Amygdala (tissue), 56 donors: Measurements from ENCODE around the gene CST4.
A peak's percentile ranks its signal among the peaks of the same experiment; 100 is the strongest.
"Not testable (repeated sequence)": the region's sequence is repeated elsewhere in the genome, so short reads cannot be mapped to it uniquely, and the experiment has no call there.

Source experiments
- DNase-seq, 56 donors: peaks; one replicate each; lab custom pipeline; 2025; lab: John Stamatoyannopoulos, UW

The CST4 gene

DNA sequence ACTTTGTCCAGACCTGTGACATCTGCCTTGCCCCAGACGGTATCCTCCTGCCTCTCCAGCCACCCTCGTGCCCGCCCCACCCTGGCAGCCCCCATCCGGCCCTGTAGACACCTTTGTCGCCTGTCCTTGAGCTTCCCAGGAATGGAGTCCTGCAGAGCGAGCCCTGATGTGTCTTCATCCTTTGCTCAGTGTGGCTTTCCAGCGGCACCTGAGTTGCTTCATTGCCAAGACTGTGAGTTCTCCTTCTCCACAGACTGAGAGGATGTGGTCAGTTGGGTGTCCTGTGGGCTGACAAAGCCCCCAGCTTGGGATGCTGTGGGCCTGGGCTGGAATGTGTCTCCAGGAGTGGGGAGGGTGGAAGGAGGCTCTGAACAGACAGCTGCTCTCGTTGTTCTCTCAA, 1.7 kb upstream of the CST4 start:
- no peak for DNase-seq

DNA sequence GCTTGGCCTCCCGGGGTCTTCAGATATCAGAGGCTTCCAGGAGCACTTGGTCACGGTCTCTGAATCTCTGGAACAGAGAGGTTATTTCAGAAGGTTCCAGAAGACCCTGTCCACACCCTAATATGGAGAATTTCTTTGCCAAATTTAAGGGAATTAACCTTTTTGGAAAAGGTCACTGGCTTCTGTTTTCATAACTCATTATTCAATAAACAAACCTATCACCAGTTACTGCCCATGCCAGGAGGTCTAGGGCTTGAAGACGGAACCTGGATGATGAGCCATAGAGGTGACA, 507 bp upstream of the CST4 start:
- no peak for DNase-seq

DNA sequence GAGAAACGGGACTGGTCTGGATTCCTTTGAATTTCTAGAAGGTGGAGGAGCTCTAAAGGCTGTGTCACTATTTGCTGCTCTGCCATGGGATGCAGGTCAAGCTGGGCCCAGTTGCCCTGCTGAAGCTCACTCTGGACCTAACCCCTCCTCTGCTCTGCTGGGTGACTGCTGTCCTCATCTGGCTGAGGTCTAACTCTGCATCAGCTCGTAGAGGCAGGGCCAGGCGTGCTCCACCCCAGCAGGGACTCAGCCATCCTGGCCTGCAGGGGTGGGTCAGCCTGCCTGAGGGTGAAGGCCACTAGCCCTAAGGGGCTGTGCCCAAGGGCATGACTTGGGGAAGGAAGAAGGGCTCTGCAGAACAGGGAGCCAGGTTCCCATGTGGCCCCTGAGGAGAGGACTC, 852 bp downstream of the CST4 start:
- no peak for DNase-seq

DNA sequence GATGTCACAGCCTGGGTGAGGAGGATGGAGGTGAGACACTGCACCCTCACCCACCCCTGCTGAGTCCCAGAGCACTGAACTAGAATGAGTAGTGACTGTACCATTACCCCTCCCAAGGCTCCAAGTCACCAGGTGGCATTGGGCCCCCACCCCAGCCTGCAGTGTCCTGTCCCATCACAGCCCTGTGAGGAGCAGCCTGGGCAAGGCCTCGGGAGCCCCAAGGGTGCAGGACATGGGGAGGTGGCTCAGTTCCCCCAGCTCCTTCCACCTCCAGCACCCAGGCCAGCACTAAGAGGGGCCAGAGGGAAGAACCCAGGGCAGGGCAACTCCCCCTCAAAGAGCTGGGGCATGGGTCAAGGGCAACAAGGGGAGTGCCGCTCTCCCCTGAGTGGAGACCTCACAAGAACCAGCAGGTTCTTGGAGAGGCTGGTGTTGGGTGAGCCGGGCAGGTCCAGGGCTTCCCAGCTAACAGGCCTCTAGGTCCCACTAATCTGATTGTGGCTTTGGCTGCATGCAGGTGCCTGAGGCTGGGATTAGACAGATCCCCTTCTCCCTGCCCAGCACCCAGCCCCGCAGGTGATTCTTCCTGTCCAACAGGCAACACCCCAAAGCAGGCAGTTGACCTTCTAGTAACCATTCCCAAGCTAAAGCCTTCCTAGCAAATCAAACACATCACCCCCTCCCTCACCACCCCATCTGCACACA, 2.6 kb downstream of the CST4 start:
- no peak for DNase-seq

DNA sequence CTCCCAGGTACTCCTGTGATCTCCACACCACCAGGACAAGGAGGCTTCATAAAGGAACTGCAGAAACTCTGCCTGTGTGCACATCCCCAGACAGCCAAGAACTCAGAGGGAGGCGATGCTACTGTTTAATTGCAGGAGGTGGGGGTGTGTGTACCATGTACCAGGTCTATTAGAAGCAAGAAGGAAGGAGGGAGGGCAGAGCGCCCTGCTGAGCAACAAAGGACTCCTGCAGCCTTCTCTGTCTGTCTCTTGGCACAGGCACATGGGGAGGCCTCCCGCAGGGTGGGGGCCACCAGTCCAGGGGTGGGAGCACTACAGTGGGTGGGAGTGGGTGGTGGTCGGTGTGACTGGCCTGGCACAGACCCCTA, 3.3 kb downstream of the CST4 start:
- not testable (repeated sequence) for DNase-seq

DNA sequence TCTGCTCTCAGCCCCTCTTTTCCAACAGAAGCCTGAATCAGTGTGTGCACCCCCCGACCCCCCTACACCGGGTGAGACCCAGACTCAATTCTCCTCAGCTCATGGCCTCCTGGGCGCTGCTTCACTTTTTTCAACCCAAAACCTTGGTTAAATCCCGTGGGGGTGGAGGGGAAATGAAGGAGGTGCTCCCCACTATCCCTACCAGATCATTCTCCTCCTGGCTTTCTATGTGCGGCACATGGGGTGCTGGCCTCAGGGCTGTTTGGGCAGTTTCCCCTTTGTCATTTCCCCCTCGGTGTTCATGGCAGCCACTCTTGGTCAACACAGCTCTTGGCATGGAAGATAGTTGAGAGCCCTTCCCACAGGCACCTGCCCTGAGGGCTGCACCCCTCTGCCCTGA, 4.6 kb downstream of the CST4 start:
- no peak for DNase-seq

DNA sequence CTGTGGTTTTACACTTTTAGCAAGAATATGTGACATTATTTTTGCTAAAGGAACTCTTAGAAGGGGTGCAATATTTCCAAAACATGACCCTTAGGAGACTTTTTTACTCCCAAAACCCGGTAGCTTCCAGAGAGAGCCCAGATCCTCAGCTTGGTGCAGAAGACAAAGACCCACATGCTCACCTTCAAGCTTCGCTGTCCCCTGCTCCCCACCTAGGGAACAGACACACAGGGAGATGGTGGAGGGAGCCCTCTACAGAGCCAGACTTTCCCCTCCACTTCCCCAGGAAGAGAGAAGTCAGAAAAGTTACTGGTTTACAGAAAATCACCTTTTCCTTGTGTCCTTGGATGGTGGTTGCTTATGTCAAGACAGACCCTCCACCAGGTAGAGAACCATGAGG, 5.0 kb downstream of the CST4 start:
- no peak for DNase-seq

DNA sequence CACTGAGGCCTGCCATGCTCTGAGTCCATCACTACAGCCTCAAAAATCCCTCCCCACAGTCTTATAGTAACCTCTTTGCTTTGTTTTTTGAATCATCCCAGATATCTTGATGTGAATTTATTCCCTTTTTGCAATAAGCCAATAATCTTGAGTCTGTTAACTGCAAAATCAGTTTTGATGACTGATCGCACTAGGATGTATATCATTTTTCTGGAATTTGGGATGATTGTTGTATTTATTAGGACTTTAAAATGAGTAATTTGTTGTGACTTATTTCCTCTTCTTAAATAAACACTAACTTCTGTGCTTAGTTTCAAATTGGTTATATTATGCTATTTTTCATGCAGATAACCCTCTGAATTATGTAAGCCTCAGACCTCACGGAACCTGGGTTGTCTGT, 5.6 kb downstream of the CST4 start:
- DNase-seq: no peak

DNA sequence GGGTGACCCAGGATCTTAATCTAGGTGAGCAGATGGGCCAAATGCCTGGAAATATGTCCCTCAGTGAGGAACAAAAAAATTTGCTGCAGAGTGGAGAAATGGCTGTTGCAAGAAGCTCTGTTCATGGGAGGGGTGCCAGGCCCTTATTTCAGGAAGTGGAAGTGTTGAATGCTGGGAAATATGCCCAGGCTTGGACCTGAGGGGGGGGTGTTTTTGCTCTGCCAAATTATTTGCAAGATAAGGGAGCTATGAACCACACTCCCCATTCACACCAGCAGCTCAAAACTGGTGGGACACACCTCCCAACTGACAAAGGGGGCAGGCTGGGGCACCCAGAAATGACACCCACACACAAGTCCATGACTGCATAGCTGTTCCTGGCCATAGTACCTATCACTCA, 8.7 kb downstream of the CST4 start:
- DNase-seq: no peak

DNA sequence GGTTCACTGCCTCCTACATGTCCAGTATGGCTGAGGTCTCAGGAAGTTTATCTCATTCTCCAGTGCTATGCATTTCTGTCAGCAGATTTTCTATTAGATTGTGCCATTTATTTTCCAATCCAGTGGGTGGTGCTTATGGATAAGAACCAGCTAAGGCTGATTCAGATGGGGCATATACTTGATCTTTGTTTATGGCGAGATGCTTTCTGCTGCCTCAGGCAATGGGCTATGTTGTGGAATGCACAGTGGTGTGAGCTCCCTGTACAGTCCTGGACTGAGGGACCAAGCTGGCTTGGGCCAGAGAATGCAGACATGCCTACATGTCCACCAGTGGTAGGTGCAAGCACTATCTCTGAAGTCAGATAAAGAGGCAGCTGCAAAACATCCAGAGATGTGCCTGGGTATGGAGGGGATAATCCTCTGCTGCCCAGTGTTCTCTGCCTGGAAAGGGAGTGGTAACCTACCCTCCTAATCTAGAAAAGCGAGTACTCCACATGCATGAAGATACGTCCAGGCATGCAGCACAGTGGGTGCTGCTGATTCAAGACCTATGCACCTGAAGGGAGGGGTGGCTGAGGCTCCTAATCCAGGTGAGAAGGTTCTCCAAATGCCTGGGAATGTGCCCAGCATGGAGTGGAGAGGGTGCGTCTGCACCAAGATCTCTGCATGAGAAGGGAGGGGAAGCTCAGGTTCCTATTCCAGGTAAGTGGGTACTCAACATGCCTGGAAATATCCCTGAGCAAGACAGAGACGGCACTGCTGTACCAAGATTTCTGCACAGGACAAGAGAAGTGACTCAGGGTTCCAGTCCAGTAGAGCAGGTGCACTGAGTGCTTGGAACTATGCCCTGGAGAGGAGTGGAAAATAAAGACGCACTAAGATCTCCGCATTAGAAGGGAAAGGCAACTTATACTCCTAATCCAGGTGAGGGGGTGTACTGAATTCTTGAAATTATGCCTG, 9.4 kb downstream of the CST4 start:
- DNase-seq: no peak

DNA sequence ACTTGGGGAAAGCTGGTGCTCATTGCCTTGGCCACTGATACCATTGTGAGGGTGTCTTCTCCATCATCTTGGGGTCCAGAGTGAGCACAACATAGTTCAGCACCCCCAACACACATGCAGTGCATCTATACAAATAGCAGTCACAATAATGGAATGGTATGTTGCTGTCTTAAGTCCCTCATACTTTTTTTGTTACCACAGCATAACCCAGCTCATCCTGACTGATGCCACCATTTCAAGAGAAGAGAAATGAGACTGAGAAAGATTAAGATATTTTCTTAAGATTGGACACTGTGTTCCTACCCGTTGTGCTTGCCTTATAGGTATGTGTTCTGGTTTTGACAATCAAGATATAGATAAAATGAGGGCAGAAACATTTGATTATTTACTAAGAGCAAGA, 15.6 kb downstream of the CST4 start:
- no peak for DNase-seq

DNA sequence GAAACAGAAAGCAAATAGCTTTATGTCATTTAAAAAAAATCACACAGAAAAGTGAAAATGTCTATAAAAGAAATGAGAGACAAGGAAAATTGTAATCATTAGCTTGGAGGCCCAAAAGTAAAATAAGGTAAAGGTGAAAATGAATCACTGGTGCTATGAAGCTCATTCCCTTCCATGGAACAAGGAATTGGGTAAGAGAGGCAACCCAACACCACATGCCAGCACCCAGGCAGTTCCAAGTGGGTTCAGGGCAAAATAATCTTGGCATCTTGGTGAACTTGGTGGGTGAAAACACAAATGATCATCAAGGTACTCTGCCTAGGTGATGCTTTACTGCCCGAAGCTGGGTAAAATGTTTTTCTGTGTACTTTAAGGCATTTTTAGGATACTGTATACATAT, 16.7 kb downstream of the CST4 start:
- no peak for DNase-seq

DNA sequence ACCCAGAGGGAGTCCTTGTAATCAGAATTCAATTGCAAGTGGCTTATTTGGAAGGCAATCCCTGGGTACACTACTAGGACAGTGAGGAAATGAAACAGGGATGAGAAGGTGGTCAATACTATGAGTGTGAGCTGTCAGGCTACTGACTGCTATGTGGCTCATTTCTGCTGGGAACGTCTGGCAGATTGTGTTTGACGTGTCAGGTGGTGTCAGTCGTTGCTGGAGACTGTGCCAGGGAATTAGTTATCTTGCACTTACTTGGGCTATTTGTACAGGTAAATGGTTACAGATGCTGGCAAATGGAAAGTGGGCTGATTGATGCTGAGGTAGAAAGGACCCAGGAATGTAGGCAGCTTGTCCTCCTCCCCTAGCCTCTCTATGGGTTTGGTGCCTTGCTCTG, 17.4 kb downstream of the CST4 start:
- DNase-seq: no peak

DNA sequence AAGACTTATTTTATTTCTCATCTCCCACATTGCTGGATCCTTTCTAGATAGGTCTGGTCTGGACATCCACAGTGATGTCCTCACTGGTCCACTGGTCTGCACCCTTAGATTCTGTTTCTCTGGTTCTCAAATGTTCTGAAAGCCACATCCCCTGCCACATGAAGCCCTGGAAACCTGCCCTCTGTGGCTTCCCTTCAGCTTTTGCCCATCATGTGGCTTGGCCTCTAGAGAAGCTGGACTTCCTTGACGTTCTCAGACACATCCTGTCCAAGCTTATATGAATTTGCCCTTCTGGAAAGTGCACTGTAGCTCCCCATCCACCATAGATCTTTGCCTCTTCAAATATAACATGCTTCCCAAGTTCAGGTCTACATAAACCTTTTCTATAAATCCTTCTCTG, 18.5 kb downstream of the CST4 start:
- peak in 1 of 56 donors; percentile 21 for DNase-seq

DNA sequence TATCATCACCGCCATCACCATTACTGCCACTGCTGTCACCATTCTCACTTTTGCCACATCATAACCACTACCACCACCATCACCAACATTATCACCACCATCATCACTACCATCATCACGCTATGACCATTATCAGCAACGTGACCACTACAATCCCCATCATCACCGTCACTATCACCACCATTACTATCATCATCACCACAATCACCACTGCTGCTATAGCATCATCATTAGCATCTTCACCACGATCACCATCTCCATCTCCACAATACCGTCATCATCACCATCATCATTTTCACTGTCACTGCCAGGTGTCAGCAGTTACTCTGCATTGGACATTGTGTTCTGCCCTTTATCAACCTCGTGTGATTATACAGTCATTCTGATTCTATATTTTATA, 19.0 kb downstream of the CST4 start:
- DNase-seq: no peak

DNA sequence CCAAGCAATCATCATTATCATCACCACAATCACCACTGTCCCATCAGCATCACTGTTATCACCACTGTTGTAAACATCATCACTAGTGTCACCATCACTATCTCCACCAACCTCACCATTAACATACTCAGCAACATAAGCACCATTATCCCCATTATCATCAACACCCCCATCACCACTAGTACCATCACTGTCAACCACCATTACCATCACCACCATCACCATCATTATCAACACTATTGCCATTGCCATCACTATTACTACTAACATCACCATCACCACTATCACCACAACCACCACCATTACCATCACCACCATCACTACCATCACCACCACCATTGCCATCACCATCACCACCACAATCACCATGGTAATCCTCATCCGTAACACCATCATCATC, 19.5 kb downstream of the CST4 start:
- DNase-seq: no peak

DNA sequence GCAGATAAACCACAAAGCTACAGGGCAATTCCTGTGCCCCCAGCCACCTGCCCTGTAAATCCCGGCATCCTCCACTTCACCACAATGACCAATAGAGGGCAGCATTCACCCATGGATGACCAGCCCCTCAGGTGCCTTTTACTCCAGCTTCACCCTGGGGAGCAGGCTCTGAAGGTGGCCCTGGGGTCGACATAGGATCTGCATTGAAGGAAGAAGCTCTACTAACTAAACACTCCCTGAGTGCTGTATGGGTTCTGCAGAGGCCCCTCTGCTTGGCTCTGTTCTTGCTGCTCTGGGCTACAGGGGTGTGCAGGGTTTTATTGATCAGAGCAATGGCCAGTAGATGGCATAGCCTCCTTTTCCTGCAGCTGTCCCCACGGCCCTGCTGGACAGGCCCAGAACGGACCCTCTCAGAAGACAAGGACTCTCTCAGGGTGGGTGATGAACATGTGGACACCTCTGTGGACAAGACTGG, 20.3 kb downstream of the CST4 start:
- peak in 20 of 56 donors; percentile 3 to 45 (median 15) for DNase-seq

DNA sequence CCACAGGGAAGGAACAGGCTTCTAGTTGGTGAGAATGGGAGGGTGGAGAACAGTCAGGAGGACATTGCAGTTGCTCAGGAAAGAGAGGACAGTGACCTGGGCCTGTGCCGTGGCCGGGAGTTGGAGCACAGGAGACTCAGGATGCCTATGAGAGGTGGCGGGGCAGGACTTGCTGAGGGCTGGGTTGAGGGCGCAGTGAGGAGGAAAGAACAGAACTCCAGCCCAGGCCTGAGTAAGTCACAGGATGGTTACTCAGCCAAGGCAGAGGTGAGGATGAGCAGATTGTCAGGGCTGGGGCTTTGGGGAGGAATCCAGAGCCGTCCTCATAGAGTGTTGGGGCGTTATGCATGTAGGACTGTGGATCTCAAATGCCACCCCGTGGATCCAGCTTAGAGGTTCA, 21.2 kb downstream of the CST4 start:
- DNase-seq: no peak

DNA sequence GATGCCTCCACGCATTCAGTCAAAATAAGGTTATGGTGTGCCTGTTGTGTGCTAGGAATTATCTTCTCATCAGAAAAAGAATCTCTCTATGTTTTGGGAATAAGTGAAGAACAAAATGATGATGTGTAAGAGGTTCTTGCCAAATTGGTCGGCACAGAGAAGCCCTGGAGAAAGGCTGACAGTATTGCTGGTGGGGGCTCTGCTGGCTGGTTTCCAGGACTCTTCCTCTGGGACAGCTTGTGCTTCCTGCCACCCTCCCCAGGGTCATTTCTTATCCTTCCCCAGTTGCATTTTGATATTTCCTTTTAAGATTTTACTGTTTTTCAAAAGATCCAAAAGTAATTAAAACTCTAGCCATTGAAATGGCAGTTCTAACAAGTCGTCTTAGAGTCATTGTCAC, 22.1 kb downstream of the CST4 start:
- no peak for DNase-seq

DNA sequence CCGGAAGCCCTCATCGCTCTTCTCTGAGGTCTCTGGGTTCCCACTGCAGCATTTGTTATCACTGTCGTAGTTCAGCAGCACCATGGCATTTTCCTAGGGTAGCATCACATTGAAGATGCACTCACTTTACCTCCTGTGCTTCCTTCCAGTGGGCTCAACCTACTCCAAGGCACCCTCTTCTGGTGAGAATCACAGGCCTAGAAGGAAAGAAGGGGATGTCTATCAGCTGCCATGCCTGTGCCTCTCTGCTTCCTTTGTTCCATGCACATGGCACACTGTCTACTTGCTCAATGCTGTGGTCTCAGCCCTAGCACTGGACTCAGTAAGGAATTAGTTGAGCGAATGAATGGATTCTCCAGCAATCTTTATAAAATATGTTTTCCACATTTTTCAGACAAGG, 22.6 kb downstream of the CST4 start:
- no peak for DNase-seq

DNA sequence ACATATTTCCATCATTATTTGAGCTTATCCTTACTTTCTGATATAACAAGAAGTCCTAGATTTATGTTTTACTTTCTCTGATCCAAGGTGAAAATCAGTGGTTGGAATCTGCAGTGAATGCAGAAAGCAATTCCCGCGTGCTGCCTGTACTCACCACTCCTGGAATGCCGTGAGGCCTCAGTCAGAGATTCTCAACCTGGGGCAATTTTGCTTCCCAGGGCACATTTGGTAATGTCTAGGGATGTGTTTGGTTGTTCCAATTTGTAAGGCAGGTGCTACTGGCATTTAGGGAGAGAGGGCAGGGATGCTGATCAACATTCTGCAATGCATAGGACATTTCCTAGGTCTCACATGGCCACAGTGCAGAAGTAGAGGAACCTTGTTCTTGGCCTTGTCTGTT, 23.9 kb downstream of the CST4 start:
- no peak for DNase-seq

DNA sequence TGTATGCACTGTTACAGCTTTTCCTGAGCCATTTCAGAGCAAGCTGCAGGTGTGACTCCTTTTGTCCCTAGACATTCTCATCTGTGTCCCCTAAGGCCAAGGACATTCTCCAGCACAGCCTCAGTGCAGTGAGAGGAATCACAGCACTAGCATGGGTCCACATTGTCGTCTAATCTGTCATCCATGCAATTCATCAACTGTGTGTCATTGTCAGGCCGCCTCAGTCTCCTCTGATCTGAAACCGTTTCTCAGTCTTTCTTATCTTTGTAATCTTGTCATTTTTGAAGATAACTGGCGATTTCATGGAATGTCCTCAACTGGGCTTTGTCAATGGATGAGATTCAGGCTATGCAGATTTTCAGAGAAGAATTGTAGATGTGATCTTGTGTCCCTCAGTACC, 24.8 kb downstream of the CST4 start:
- not testable (repeated sequence) for DNase-seq
